GM13976 (cell line): ENCODE measurements around the gene AGTPBP1.
"Not testable (repeated sequence)": the region's sequence is repeated elsewhere in the genome, so short reads cannot be mapped to it uniquely, and the experiment has no call there.

ENCODE experiments used
- DNase-seq: peaks from one replicate; pipeline ENCODE4 v3.0.0; 2012; ENCODE audit warnings: low spot score
- CTCF ChIP-seq: IDR thresholded peaks from 2 replicates; pipeline ENCODE4 v1.5.1; 2012; ENCODE audit warnings: borderline replicate concordance, mild to moderate bottlenecking; ENCODE audit not compliant: insufficient read depth; ENCODE audit errors: extremely low read depth, missing control alignments, control extremely low read depth
- in situ Hi-C: fragments of 300-500 bp; cut with MboI; formaldehyde crosslinking; loops from one replicate; pipeline ENCODE4 v1.12.0; 2022; ENCODE audit warnings: low sequenced_read_pairs, mixed read lengths, inconsistent platforms; ENCODE audit not compliant: unreplicated experiment

The AGTPBP1 gene

GRCh38 chr9:85741875-85742596, at the start of gene AGTPBP1:
TSS of gene AGTPBP1 (minus strand) at chr9:85741954. CDS start at chr9:85712533, 29,421 bp downstream.
- in situ Hi-C loops = no loop called here
- DNase-seq = peak; percentile 96
- TF ChIP-seq CTCF = no peak

GRCh38 chr9:85786116-85786515, 44.4 kb upstream of the AGTPBP1 start:
- in situ Hi-C loops, DNase-seq: not testable (repeated sequence)

- peak; percentile 7 for DNase-seq
- in situ Hi-C loops = not testable (repeated sequence)
Observed at GRCh38 chr9:85773844-85774243, 32.1 kb upstream of the AGTPBP1 start.

- in situ Hi-C loops, DNase-seq: not testable (repeated sequence)
Observed at GRCh38 chr9:85761802-85762201, 20.0 kb upstream of the AGTPBP1 start.

GRCh38 chr9:85757716-85758115, 16.0 kb upstream of the AGTPBP1 start:
- DNase-seq, in situ Hi-C loops: not testable (repeated sequence)

- in situ Hi-C loops, DNase-seq: not testable (repeated sequence)
Observed at GRCh38 chr9:85756216-85756615, 14.5 kb upstream of the AGTPBP1 start.

- in situ Hi-C loops = no loop called here
- no peak for TF ChIP-seq CTCF
- no peak for DNase-seq
Observed at GRCh38 chr9:85746309-85746708, 4.6 kb upstream of the AGTPBP1 start.

- in situ Hi-C loops = no loop called here
- DNase-seq = no peak
- no peak for TF ChIP-seq CTCF
Observed at GRCh38 chr9:85745203-85745602, 3.4 kb upstream of the AGTPBP1 start.

GRCh38 chr9:85744480-85744879, 2.7 kb upstream of the AGTPBP1 start:
- in situ Hi-C loops = no loop called here
- no peak for TF ChIP-seq CTCF
- DNase-seq = no peak
